Choroid plexus epithelial cell (primary cell): ENCODE results near the gene FAM13B.

Source experiments
- DNase-seq: peaks from one replicate; pipeline ENCODE4 v3.0.0-alpha.2; 2010; ENCODE audit warnings: low read depth
- H3K4me3 ChIP-seq: 2 replicates; pipeline ENCODE4 v1.5.1; 2011; ENCODE audit warnings: low read depth, mild to moderate bottlenecking, control low read depth, low read length, moderate library complexity
- TF ChIP-seq, protein P1 (sequence below): conservative IDR thresholded peaks from 2 replicates; pipeline ENCODE4 v1.5.1; 2011; ENCODE audit warnings: low read depth, mild to moderate bottlenecking, control low read depth, inconsistent platforms, low read length, moderate library complexity

Gene FAM13B

DNA sequence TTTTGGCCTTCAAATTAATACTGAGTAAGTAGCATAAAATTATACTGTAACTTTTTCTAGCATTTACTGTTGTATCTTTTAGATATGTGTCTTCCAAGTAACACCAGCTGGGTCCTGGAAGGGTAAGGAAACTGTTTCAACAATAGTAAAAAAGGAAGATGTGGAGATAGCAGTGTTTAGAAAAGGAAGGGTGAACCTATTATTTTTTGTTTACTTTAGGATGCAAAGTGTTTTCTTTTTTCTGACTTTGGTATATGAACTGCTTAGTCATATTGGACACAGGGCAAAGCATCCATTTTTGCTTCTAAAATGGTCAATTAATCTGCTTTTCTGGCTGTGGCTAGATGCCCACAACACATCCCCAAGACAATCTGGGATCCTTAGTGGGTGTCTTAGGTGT is 138.3 kb downstream of the FAM13B start:
- TF ChIP-seq, protein P1, sequence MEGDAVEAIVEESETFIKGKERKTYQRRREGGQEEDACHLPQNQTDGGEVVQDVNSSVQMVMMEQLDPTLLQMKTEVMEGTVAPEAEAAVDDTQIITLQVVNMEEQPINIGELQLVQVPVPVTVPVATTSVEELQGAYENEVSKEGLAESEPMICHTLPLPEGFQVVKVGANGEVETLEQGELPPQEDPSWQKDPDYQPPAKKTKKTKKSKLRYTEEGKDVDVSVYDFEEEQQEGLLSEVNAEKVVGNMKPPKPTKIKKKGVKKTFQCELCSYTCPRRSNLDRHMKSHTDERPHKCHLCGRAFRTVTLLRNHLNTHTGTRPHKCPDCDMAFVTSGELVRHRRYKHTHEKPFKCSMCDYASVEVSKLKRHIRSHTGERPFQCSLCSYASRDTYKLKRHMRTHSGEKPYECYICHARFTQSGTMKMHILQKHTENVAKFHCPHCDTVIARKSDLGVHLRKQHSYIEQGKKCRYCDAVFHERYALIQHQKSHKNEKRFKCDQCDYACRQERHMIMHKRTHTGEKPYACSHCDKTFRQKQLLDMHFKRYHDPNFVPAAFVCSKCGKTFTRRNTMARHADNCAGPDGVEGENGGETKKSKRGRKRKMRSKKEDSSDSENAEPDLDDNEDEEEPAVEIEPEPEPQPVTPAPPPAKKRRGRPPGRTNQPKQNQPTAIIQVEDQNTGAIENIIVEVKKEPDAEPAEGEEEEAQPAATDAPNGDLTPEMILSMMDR = no peak
- no peak overlapping the region for H3K4me3 ChIP-seq
- DNase-seq = no peak

DNA sequence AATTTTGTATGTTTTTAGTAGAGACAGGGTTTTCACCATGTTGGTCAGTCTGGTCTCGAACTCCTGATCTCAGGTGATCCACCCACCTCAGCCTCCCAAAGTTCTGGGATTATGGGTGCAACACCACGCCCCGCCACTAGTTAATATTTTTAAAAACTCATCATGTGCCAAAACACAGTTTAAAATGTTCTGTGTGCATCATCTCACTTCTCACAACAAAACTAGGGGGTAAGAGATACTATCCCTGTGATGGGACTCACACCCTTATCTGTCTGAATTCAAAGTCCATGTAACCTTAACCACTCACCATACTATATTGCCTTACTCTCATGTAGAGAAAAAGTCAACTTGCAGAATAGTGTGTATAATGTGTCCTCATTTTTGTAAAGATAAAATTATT is 141.0 kb downstream of the FAM13B start:
- no peak for DNase-seq
- no peak overlapping the region for H3K4me3 ChIP-seq
- TF ChIP-seq, protein P1 = peak; percentile 6

DNA sequence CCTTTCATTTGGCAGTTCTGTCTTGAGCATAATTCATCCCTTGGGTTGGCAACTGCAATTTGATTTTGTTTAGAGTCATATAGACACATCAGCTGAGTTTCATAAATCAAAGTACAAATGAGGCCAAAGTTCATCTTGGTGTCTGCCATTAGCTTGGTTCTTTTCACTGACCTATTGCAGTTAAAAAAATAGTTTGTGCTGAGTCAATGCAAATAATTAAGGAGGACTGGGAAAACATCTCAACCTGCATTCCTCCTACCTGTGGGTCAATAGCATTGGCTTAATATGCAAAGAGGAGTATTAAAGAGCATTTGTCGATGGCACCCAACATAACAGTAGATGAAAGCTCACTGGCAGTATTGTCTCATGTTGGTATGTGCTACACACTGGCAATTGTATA is 142.0 kb downstream of the FAM13B start:
- TF ChIP-seq, protein P1 = no peak
- no peak overlapping the region for H3K4me3 ChIP-seq
- DNase-seq = no peak

DNA sequence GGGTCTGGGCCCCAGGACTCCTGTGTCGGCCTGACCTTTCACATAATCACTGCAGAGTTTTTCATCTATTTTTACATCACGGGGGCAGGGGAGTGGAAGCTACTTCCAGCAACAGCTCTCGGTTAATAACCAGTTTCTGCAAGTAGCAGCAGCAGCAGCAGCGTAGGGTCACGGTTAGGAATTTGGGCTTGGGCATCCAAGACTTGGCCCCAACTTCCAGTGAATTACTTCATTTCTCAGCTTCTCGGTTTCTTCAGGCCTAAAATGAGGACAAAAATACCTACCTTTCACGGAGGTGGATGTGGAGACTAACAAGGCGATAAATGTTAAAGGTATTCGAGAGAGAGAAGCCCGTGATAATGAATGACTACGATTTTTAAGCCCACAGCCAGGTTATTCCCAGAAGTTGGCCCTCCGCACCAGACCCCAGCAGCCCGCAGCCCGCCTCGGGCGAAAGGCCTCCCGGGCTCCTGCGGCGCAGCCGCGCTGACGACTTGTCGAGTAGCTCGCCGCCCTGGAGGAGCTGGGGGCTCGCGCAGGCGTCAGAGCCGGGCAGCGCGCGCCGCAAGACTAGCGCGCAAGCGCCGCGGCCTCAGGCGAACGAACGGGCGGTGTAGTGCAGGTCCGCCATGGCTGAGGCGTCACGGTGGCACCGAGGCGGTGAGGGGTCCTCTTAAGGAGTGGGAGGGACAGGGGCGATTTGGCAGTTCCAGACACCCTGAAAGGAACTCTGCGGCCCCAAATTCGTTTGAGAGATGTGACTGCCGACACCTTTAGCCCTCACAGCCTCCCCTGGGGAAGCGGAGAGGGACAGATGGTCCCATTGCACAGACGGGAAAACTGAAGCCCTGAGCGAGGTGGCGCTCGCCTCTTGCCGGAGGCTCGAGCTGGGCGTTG is 143.8 kb downstream of the FAM13B start, which contains the start of gene PKD2L2:
Gene PKD2L2, plus strand, starts transcription at position 595 of the 897 bp plus-strand sequence. Its CDS starts 35 bp downstream, at position 630.
- TF ChIP-seq, protein P1 = no peak
- DNase-seq = peak; percentile 95
- peak within 1 kb of the TSS; percentile 70 for H3K4me3 ChIP-seq

DNA sequence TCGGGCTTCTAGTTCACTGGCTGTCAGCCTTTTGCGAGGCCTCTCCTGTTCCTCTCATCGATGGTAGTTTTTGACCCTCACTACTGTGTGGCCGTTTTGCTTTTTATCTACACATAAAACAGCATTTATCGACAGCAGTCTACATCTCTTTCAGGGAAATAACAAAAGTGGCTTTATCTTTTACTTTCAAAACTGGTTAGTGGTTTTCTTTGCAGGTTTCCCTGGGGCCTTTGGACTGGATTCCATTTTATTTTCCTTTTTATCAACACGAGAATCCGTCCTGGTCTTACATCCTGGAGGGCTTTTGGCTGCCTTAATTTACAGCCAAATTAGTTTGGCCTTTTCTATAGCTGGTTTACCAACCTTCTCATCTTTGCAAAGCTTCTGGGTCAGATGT is 144.4 kb downstream of the FAM13B start:
- DNase-seq = no peak
- H3K4me3 ChIP-seq = peak overlapping the region; percentile 70
- TF ChIP-seq, protein P1 = no peak
